ENCODE data around the gene HSPA4L.

Gene HSPA4L

GRCh38 chr4:127782275-127783025, at the start of gene HSPA4L:
TSS of gene HSPA4L (plus strand) at chr4:127782322. CDS start at chr4:127782551, 229 bp downstream.
- DNase-seq: peak; percentile 96

- DNase-seq: peak; percentile 26
These were observed 49.3 kb upstream of the HSPA4L start for GRCh38 chr4:127732623-127733328.

DNA sequence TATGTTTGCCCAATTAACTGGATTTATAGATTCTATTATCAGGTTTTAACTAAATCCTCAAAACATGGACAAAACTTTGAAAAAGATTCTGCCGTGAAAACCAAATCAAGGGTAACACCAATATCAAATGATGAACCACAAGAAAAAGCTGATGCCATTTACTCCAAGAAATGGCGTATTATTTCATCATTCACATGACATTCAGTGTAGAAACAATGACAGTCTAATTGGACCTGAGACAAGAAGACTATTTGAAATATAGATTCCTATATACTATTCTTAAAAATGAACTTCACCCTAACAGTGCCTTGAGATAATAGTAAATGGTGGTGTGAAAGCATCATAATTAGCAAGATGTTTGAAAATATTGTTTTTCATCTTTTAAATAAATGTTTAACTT, 47.1 kb upstream of the HSPA4L start:
- no peak for DNase-seq

GRCh38 chr4:127737295-127737694, 44.8 kb upstream of the HSPA4L start:
- no peak for DNase-seq

DNA sequence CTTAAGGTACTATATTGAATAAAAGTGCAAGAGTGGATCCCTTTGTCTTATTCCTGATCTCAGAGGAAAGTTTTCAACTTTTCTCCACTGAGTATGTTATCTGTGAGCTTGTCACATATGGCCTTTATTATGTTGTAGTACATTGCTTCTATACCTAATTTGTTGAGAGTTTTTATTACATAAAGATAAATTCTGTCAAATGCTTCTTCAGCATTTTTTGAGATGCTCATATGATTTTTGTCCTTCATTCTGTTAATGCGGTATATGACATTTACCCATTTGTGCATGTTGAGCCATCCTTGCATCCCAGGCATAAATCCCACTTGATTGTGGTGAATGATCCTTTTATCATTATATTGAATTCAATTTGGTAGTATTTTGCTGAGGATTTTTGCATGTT, 40.9 kb upstream of the HSPA4L start:
- DNase-seq: no peak

- DNase-seq: no peak
These were observed 34.2 kb upstream of the HSPA4L start for GRCh38 chr4:127747883-127748282.

- DNase-seq: no peak
These were observed 33.2 kb upstream of the HSPA4L start for GRCh38 chr4:127748957-127749356.

DNA sequence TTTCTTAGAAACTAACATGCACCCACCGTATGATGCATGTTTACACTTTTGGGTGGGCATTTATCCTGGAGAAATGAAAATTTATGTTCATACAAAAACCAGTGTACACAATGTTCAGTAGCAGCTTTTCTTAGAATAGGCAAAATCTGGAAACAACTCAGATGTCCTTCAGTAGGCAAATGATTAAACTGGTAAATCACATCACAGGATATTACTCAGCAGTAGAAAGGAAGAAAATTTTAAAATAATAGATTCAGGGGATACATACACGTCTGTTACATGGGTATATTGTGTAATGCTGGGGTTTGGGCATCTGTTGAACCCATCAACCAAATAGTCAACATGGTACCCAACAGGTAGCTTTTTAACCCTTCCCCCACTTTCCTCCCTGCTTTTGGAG, 25.2 kb upstream of the HSPA4L start:
- DNase-seq: no peak

GRCh38 chr4:127759228-127759820, 22.8 kb upstream of the HSPA4L start:
- DNase-seq: no peak

- no peak for DNase-seq
These were observed 22.2 kb upstream of the HSPA4L start for GRCh38 chr4:127759893-127760292.

- no peak for DNase-seq
These were observed 10.4 kb upstream of the HSPA4L start for GRCh38 chr4:127771535-127772275.

DNA sequence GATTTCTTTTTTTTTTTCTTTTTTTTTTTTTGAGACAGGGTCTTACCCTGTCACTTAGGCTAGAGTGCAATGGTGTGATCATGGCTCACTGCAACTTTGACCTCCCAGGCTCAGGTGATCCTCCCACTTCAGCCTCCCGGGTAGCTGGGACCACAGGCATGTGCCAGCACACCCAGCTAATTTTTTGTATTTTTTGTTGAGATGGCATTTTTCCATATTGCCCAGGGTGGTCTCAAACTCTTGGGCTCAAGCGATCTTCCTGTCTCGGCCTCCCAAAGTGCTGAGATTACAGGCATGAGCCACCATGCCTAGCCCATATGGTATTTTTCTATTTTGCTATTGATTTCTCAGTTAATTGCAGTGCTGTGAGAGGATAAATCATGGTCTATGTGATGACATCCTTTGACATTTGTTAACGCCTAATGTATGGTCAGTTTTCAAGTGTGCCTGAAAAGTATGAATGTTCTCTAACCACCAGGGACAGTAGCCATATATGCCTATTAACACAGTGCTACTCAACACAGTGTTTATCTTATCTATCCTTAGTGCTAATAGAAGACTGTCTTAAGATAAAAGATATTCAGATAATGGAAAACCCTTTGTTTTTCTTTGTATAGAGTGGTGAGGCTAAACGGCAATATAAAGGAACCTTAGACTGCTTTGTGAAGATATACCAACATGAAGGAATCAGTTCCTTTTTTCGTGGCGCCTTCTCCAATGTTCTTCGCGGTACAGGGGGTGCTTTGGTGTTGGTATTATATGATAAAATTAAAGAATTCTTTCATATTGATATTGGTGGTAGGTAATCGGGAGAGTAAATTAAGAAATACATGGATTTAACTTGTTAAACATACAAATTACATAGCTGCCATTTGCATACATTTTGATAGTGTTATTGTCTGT, 9.1 kb upstream of the HSPA4L start:
- DNase-seq: no peak

GRCh38 chr4:127775843-127776242, 6.3 kb upstream of the HSPA4L start:
- DNase-seq: no peak

GRCh38 chr4:127776620-127777019, 5.5 kb upstream of the HSPA4L start:
- no peak for DNase-seq

- no peak for DNase-seq
These were observed 4.6 kb upstream of the HSPA4L start for GRCh38 chr4:127777487-127777886.

DNA sequence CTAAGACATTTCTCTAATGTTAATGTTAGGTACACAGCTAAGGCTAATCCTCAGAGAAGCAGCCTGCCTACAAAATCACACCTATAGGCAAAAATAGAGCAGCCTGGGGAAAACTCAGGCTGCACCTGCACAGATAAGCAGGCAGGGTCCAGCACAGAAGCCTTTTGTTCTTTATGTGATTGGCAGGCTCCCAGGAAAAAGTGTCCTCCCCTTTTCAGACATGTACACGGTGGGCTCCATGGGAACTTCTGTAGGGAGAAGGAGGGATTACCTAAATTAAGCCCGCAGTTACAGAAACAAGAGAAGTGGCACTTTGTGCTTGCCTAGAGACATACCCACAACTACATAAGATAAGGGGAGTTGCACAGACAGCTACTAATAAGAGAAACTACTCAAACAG, 4.0 kb upstream of the HSPA4L start:
- no peak for DNase-seq

- DNase-seq: peak; percentile 4
These were observed 1.5 kb upstream of the HSPA4L start for GRCh38 chr4:127780598-127780997.

GRCh38 chr4:127781300-127782024, 660 bp upstream of the HSPA4L start:
- DNase-seq: peak; percentile 83

GRCh38 chr4:127782025-127782274, 172 bp upstream of the HSPA4L start:
- DNase-seq: no peak

- DNase-seq: peak; percentile 86
These were observed 1.1 kb downstream of the HSPA4L start for GRCh38 chr4:127783026-127783769.
